BE2C (cell line): ENCODE results near the gene PFN3.
"Not testable (repeated sequence)": the region's sequence is repeated elsewhere in the genome, so short reads cannot be mapped to it uniquely, and the experiment has no call there.

ENCODE experiments used
- DNase-seq: peaks from one replicate; pipeline ENCODE4 v3.0.0-alpha.2; 2020
- H3K27me3 ChIP-seq: fragments of 250-450 bp; sonication (Bioruptor Pico); 2 replicates; pipeline ENCODE4 v1.5.1; 2020; ENCODE audit warnings: mild to moderate bottlenecking
- H3K36me3 ChIP-seq: fragments of 250-450 bp; sonication (Bioruptor Pico); 2 replicates; pipeline ENCODE4 v1.5.1; 2020; ENCODE audit warnings: mild to moderate bottlenecking
- H3K4me1 ChIP-seq: fragments of 250-450 bp; sonication (Bioruptor Pico); 2 replicates; pipeline ENCODE4 v1.5.1; 2020
- H3K4me3 ChIP-seq: 2 replicates; pipeline ENCODE4 v1.5.1; 2011; ENCODE audit warnings: low read depth, low read length
- H3K9me3 ChIP-seq: fragments of 250-450 bp; sonication (Bioruptor Pico); 2 replicates; pipeline ENCODE4 v1.5.1; 2020
- TF ChIP-seq, protein P1 (sequence below): IDR thresholded peaks from 2 replicates; pipeline ENCODE4 v1.5.1; 2012; ENCODE audit warnings: mild to moderate bottlenecking, low read depth, low read length

The PFN3 gene

GRCh38 chr5:177362610-177363507 is 37.6 kb downstream of the PFN3 start:
- Histone ChIP-seq H3K9me3 (no peaks in the 10 kb centered on the region), H3K4me1 (peaks cover 7% of the 10 kb centered on the region), H3K4me3 (peak overlapping the region; percentile 52), H3K27me3 (no peaks in the 10 kb centered on the region), H3K36me3 (no peaks in the 10 kb centered on the region)
- DNase-seq: peak; percentile 67
- TF ChIP-seq, protein P1, sequence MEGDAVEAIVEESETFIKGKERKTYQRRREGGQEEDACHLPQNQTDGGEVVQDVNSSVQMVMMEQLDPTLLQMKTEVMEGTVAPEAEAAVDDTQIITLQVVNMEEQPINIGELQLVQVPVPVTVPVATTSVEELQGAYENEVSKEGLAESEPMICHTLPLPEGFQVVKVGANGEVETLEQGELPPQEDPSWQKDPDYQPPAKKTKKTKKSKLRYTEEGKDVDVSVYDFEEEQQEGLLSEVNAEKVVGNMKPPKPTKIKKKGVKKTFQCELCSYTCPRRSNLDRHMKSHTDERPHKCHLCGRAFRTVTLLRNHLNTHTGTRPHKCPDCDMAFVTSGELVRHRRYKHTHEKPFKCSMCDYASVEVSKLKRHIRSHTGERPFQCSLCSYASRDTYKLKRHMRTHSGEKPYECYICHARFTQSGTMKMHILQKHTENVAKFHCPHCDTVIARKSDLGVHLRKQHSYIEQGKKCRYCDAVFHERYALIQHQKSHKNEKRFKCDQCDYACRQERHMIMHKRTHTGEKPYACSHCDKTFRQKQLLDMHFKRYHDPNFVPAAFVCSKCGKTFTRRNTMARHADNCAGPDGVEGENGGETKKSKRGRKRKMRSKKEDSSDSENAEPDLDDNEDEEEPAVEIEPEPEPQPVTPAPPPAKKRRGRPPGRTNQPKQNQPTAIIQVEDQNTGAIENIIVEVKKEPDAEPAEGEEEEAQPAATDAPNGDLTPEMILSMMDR: no peak

DNA sequence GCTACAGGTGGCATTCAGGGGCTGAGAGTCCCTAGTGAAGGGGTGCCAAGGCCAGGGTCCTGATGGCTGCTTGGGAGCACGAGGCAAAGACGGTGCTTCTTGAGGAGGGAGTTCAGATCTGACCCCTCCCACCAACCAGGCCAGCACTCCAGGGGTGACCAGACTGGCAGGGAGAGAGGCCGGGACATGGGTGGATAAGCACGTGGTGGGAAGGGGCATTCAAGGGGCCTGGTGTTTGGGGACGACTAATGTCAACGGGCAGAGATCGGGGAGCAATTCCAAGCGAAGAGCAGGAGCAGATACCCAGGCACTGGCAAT is 38.2 kb downstream of the PFN3 start:
- no peaks in the 10 kb centered on the region for H3K9me3 ChIP-seq
- no peak for DNase-seq
- TF ChIP-seq, protein P1: no peak
- H3K36me3 ChIP-seq: no peaks in the 10 kb centered on the region
- no peaks in the 10 kb centered on the region for H3K27me3 ChIP-seq
- H3K4me3 ChIP-seq: no peak overlapping the region
- H3K4me1 ChIP-seq: peaks cover 7% of the 10 kb centered on the region

GRCh38 chr5:177361418-177362291 is 38.8 kb downstream of the PFN3 start:
- Histone ChIP-seq H3K4me3 (no peak overlapping the region), H3K9me3 (no peaks in the 10 kb centered on the region), H3K27me3 (no peaks in the 10 kb centered on the region), H3K36me3 (no peaks in the 10 kb centered on the region), H3K4me1 (peaks cover 7% of the 10 kb centered on the region)
- DNase-seq: no peak
- TF ChIP-seq, protein P1: no peak

GRCh38 chr5:177360740-177361139 is 39.7 kb downstream of the PFN3 start:
- not testable (repeated sequence) for DNase-seq, H3K9me3 ChIP-seq, H3K4me1 ChIP-seq, H3K27me3 ChIP-seq, H3K36me3 ChIP-seq, H3K4me3 ChIP-seq

- TF ChIP-seq, protein P1: no peak
- DNase-seq: no peak
- H3K36me3 ChIP-seq: no peaks in the 10 kb centered on the region
- H3K4me1 ChIP-seq: no peaks in the 10 kb centered on the region; the same call in 1 of the 2 replicates
- no peaks in the 10 kb centered on the region for H3K27me3 ChIP-seq
- H3K4me3 ChIP-seq: no peak overlapping the region
- H3K9me3 ChIP-seq: no peaks in the 10 kb centered on the region; the same call in 1 of the 2 replicates
Measured at GRCh38 chr5:177359860-177360259, 40.6 kb downstream of the PFN3 start.

- H3K4me1 ChIP-seq: no peaks in the 10 kb centered on the region; the same call in 1 of the 2 replicates
- no peak for DNase-seq
- no peaks in the 10 kb centered on the region; the same call in 1 of the 2 replicates for H3K9me3 ChIP-seq
- H3K4me3 ChIP-seq: no peak overlapping the region
- no peaks in the 10 kb centered on the region for H3K36me3 ChIP-seq
- H3K27me3 ChIP-seq: no peaks in the 10 kb centered on the region
- TF ChIP-seq, protein P1: no peak
Measured at GRCh38 chr5:177359451-177359851, 41.0 kb downstream of the PFN3 start.
